ENCODE results near the gene ORC5. TPM values are rescaled to one million over a fixed set of nuclear protein-coding genes. Genes with fewer than 3 reads are reported as not detected.

ORC5 gene
- total RNA-seq, 1 donor from 2014 or later: 14.7 TPM

GRCh38 chr7:104093127-104093526, 114.7 kb downstream of the ORC5 start:
- no peaks in the 10 kb centered on the region for H3K36me3 Mint-ChIP-seq (ENCODE audit: unreplicated experiment)
- no peak for TF ChIP-seq CTCF (IDR thresholded peaks at IDR 0.05; ENCODE audit: partially characterized antibody, unreplicated experiment)
- no peaks in the 10 kb centered on the region for H3K9me3 Mint-ChIP-seq (ENCODE audit: unreplicated experiment)
- H3K27me3 Mint-ChIP-seq (ENCODE audit: unreplicated experiment): no peaks in the 10 kb centered on the region
- DNase-seq: no peak
- no peak overlapping the region for H3K4me3 Mint-ChIP-seq (ENCODE audit: unreplicated experiment)
- no peaks in the 10 kb centered on the region for H3K4me1 Mint-ChIP-seq (ENCODE audit: low read depth, unreplicated experiment)
- no peak overlapping the region for H3K27ac Mint-ChIP-seq (ENCODE audit: unreplicated experiment)

GRCh38 chr7:104091242-104091641, 116.6 kb downstream of the ORC5 start:
- Mint-ChIP-seq H3K27me3 (ENCODE audit: unreplicated experiment) (peaks cover 2% of the 10 kb centered on the region), H3K4me1 (ENCODE audit: low read depth, unreplicated experiment) (no peaks in the 10 kb centered on the region), H3K4me3 (ENCODE audit: unreplicated experiment) (no peak overlapping the region), H3K36me3 (ENCODE audit: unreplicated experiment) (no peaks in the 10 kb centered on the region), H3K27ac (ENCODE audit: unreplicated experiment) (no peak overlapping the region), H3K9me3 (ENCODE audit: unreplicated experiment) (no peaks in the 10 kb centered on the region)
- no peak for TF ChIP-seq CTCF (IDR thresholded peaks at IDR 0.05; ENCODE audit: partially characterized antibody, unreplicated experiment)
- DNase-seq: no peak

GRCh38 chr7:104089612-104090011, 118.2 kb downstream of the ORC5 start:
- H3K4me3 Mint-ChIP-seq (ENCODE audit: unreplicated experiment): no peak overlapping the region
- no peak for DNase-seq
- H3K36me3 Mint-ChIP-seq (ENCODE audit: unreplicated experiment): no peaks in the 10 kb centered on the region
- no peaks in the 10 kb centered on the region for H3K4me1 Mint-ChIP-seq (ENCODE audit: low read depth, unreplicated experiment)
- H3K27ac Mint-ChIP-seq (ENCODE audit: unreplicated experiment): no peak overlapping the region
- H3K27me3 Mint-ChIP-seq (ENCODE audit: unreplicated experiment): peaks cover 2% of the 10 kb centered on the region
- TF ChIP-seq CTCF (IDR thresholded peaks at IDR 0.05; ENCODE audit: partially characterized antibody, unreplicated experiment): no peak
- no peaks in the 10 kb centered on the region for H3K9me3 Mint-ChIP-seq (ENCODE audit: unreplicated experiment)

GRCh38 chr7:104089061-104089460, 118.8 kb downstream of the ORC5 start:
- no peak for DNase-seq
- Mint-ChIP-seq H3K9me3 (ENCODE audit: unreplicated experiment) (no peaks in the 10 kb centered on the region), H3K27ac (ENCODE audit: unreplicated experiment) (no peak overlapping the region), H3K4me3 (ENCODE audit: unreplicated experiment) (no peak overlapping the region), H3K36me3 (ENCODE audit: unreplicated experiment) (no peaks in the 10 kb centered on the region), H3K4me1 (ENCODE audit: low read depth, unreplicated experiment) (no peaks in the 10 kb centered on the region), H3K27me3 (ENCODE audit: unreplicated experiment) (peaks cover 2% of the 10 kb centered on the region)
- TF ChIP-seq CTCF (IDR thresholded peaks at IDR 0.05; ENCODE audit: partially characterized antibody, unreplicated experiment): no peak

Other genes with a start within 250 kb of the ORC5 start
- 5.7 TPM for gene RELN, start 218.4 kb downstream of the ORC5 start, total RNA-seq (ENCODE audit: unreplicated experiment)
- not detected for gene LHFPL3, start 120.6 kb upstream of the ORC5 start, total RNA-seq (ENCODE audit: unreplicated experiment)